Esophagus squamous epithelium (tissue), 4 donors: ENCODE results near the gene SEMA6A.

ENCODE experiments used
- CTCF ChIP-seq, 6 experiments: fragments of 450-650 bp in 4 of 6; fragments of 200-600 bp in 2 of 6; sonication (generic) in 2 of 6; IDR thresholded peaks; one replicate each; pipeline ENCODE4 v1.5.1; 2016 to 2019; ENCODE audit warnings: antibody characterized with exemption in 6 of 6, mild to moderate bottlenecking in 4 of 6, moderate library complexity in 4 of 6
- POLR2A ChIP-seq, 4 donors: fragments of 450-650 bp; IDR thresholded peaks; one replicate each; pipeline ENCODE4 v1.6.1; 2017; ENCODE audit warnings: antibody characterized with exemption in 4 of 4, mild to moderate bottlenecking in 4 of 4, moderate library complexity in 3 of 4

- TF ChIP-seq CTCF (IDR thresholded peaks at IDR 0.05) = no peak
- TF ChIP-seq POLR2A (IDR thresholded peaks at IDR 0.05) = no peak
Observed at GRCh38 chr5:116457062-116457461, 117.6 kb downstream of the SEMA6A start.
